Adipose tissue (tissue), 3 donors: ENCODE measurements around the gene HLA-DRA. TPM values are rescaled to one million over a fixed set of nuclear protein-coding genes. Genes with fewer than 3 reads are reported as not detected.
"Not testable (repeated sequence)": the region's sequence is repeated elsewhere in the genome, so short reads cannot be mapped to it uniquely, and the experiment has no call there.

Experiments
- H3K27ac ChIP-seq: one replicate; pipeline ENCODE4 v1.5.1; 2013; ENCODE audit warnings: low read depth, low read length
- WGBS, 3 donors: extraction: QIAGEN DNeasy Blood & Tissue Kit; methylation state at CpG; one replicate each; pipeline ENCODE4 v1.1.7; 2013; 5-methylcytosine and 5-hydroxymethylcytosine counted together
- polyA plus RNA-seq, 3 donors: library from polyadenylated mRNA; stranded (reverse); fragments of 200-250 nt; gene quantifications; one replicate each; pipeline ENCODE4 v1.2.3, GENCODE V29; 2013
- donor health status: healthy with polysubstance abuse.
- donor health status: Bipolar disorder and iron deficiency.
- donor health status: healthy.

HLA-DRA gene
- polyA plus RNA-seq, 3 donors = 53.2 to 220 (median 67.1) TPM

GRCh38 chr6:32462609-32463008 lies 22.9 kb downstream of the HLA-DRA start:
- WGBS, 3 donors = 31 to 40% (median 33%) methylated on average over 3 of the region's 3 CpGs
- no peak overlapping the region for H3K27ac ChIP-seq

- WGBS, 3 donors = 17 to 72% (median 71%) methylated on average over 3 to 5 of the region's 5 CpGs
- H3K27ac ChIP-seq = not testable (repeated sequence)
Measured at GRCh38 chr6:32467743-32468503, 28.2 kb downstream of the HLA-DRA start.

DNA sequence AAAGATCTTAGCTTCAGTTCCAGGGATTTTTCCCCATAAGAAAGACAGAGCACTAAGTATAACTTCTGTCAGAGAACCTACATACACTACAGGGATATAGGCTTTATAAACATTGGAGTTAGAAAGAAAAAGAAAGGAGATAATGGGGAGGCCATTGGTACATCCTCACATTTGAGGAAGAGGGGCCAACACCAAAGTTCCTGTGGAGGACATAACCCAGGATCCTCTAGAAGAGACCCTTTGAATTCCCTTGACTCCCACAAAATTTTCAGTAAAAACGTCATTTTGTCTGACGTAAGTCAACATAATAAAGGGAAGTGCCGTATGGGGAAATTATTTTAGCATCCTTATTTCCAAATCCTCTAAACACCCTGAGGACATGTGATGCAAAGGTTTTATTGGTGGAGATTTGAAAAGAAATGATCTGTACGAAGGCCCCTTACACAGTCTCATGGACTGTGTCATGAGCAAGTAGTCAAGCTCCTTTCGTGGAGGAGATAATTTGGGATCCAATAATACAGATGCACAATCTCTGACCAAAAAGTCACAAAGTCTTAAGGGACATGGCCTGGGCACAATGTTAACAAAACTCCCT lies 33.2 kb downstream of the HLA-DRA start:
- no peak overlapping the region for H3K27ac ChIP-seq
- 42 to 54% (median 48%) methylated on average over 5 of the region's 5 CpGs for WGBS, 3 donors

- 39 to 45% (median 43%) methylated on average over 10 of the region's 10 CpGs for WGBS, 3 donors
- H3K27ac ChIP-seq = not testable (repeated sequence)
Measured at GRCh38 chr6:32473376-32474348, 34.0 kb downstream of the HLA-DRA start.

DNA sequence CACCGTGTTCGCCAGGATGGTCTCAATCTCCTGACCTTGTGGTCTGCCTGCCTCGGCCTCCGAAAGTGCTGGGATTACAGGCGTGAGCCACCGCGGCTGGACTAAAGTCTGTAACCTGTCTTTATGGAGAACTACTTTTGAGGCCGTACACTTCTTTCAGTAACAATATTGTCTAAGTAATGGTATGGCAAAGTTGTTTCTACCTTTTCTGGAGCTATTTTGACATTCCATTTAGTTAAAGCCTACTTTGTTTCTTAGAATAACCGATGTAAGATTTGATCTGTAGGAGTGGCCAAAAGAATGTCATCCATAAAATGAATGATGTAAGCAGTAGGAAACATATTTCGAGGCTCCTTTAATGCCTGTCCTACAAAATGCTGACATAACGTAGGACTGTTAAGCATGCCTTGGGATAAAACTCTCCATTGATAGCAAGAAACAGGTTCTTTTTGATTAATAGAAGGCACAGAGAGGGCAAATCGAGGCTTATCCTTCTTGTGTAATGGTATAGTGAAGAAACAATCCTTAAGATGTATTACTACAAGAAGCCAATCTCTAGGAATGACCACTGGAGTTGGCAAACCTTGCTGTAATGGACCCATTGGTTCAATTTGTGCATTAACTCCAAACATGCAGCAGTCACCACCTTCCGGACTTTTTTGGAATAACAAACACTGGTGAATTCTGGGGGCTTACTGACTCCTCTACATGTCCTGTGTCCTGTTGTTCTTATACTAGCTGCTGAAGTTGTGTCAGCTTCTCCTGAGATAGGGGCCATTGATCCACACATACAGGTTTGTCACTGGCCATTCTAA lies 35.9 kb downstream of the HLA-DRA start:
- no peak overlapping the region for H3K27ac ChIP-seq
- WGBS, 3 donors = 68 to 86% (median 83%) methylated on average over 13 of the region's 13 CpGs

GRCh38 chr6:32483968-32484613 lies 44.4 kb downstream of the HLA-DRA start:
- no peak overlapping the region for H3K27ac ChIP-seq
- 64 to 76% (median 75%) methylated on average over 26 of the region's 26 CpGs for WGBS, 3 donors

GRCh38 chr6:32484614-32484998 lies 44.9 kb downstream of the HLA-DRA start:
- 59 to 77% (median 72%) methylated on average over 4 of the region's 4 CpGs for WGBS, 3 donors
- no peak overlapping the region for H3K27ac ChIP-seq

GRCh38 chr6:32488083-32488482 lies 48.4 kb downstream of the HLA-DRA start:
- WGBS, 3 donors = 90% methylated on average over 1 of the region's 1 CpG; no CpG with 5 or more reads in 2 of the 3 donors
- no peak overlapping the region for H3K27ac ChIP-seq

- 0 to 3% (median 0%) methylated on average over 1 of the region's 1 CpG for WGBS, 3 donors
- H3K27ac ChIP-seq = no peak overlapping the region
Measured at GRCh38 chr6:32491700-32492099, 52.0 kb downstream of the HLA-DRA start.

- no peak overlapping the region for H3K27ac ChIP-seq
Measured at GRCh38 chr6:32492351-32492750, 52.7 kb downstream of the HLA-DRA start.

Other genes with a start within 250 kb of the HLA-DRA start
- gene PBX2, start 249.7 kb upstream of the HLA-DRA start, polyA plus RNA-seq = 10 to 100 TPM; 19.0 to 60.2 (median 33.5) TPM
- gene GPSM3, start 247.2 kb upstream of the HLA-DRA start, polyA plus RNA-seq = 10 to 100 TPM in 2 of 3 donors, 1 to 10 TPM in 1; 3.9 to 71.0 (median 27.7) TPM
- 100 to 1,000 TPM in 1 of 3 donors, 10 to 100 TPM in 2; 11.7 to 171 (median 44.5) TPM for gene NOTCH4, start 215.8 kb upstream of the HLA-DRA start, polyA plus RNA-seq
- not detected for gene TSBP1, start 68.0 kb upstream of the HLA-DRA start, polyA plus RNA-seq
- not detected for gene BTNL2, start 32.7 kb upstream of the HLA-DRA start, polyA plus RNA-seq
- 1 to 10 TPM in 2 of 3 donors, under 1 TPM in 1; 0.67 to 1.4 (median 1.0) TPM for gene HLA-DRB5, start 90.4 kb downstream of the HLA-DRA start, polyA plus RNA-seq
- 10 to 100 TPM; 26.0 to 93.5 (median 30.5) TPM for gene HLA-DRB1, start 150.0 kb downstream of the HLA-DRA start, polyA plus RNA-seq
- 10 to 100 TPM in 1 of 3 donors, 1 to 10 TPM in 2; 6.2 to 47.9 (median 8.1) TPM for gene HLA-DQA1, start 197.5 kb downstream of the HLA-DRA start, polyA plus RNA-seq
- gene HLA-DQB1, start 226.8 kb downstream of the HLA-DRA start, polyA plus RNA-seq = 10 to 100 TPM in 2 of 3 donors, 1 to 10 TPM in 1; 8.7 to 73.5 (median 43.3) TPM